OCI-M2 (cell line): ENCODE measurements around the gene ACP6.
"Not testable (repeated sequence)": the region's sequence is repeated elsewhere in the genome, so short reads cannot be mapped to it uniquely, and the experiment has no call there.

Experiments
- DNase-seq: peaks from one replicate; lab custom pipeline; 2025; ENCODE audit not compliant: unreplicated experiment; lab: John Stamatoyannopoulos, UW

Gene ACP6

DNA sequence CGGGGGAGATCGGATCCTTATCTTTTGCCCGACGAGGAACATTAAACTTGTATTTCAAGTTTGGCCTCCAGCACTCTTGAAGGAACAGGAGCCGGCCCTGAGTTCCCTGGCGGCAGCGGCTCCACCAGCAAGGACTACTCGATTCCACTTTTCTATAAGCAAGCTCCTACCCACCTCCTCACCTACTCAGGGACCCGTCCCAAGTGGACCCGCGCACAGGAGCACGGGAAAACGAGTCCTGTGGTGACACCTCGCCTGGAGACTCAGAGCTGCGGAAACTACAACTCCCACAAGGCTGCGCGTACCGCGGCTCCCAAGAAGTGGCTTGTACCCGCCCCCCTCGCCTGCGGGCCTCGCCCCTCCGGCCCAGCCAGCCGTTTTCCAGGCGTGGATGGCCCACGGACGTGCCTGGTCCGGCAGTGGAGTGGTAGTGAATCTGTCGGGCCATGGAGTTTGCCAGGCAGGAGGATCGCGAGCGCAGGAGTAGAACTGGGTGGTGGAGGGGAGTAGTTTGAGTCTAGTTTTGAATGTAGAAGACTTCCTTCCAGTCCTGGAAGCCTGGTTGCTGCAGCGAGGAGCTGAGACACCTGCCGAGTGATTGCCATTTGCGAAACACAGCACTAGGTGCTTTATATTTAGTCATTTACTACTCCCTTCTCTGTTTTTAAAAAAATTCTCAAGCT is at the start of gene ACP6:
ACP6 (minus strand) TSS at position 206 of the 683 bp plus-strand sequence. CDS start 476 bp downstream, outside the sequence.
- peak; percentile 73 for DNase-seq

DNA sequence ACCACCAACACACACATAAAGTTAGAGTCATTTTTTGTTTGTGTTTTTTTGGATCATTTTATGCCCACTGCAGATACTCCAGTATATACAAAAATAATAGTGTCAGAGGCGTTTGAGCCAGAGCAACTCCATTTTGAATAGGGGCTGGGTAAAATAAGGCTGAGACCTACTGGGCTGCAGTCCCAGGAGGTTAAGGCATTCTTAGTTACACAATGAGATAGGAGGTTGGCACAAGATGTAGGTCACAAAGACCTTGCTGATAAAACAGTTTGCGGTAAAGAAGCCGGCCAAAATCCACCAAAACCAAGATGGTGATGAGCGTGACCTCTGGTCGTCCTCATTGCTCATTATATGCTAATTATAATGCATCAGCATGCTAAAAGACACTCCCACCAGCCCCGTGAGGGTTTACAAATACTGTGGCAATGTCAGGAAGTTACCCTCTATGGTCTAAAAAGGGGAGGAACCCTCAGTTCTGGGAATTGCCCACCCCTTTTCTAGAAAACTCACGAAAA is 49.4 kb upstream of the ACP6 start:
- DNase-seq, result no peak

DNA sequence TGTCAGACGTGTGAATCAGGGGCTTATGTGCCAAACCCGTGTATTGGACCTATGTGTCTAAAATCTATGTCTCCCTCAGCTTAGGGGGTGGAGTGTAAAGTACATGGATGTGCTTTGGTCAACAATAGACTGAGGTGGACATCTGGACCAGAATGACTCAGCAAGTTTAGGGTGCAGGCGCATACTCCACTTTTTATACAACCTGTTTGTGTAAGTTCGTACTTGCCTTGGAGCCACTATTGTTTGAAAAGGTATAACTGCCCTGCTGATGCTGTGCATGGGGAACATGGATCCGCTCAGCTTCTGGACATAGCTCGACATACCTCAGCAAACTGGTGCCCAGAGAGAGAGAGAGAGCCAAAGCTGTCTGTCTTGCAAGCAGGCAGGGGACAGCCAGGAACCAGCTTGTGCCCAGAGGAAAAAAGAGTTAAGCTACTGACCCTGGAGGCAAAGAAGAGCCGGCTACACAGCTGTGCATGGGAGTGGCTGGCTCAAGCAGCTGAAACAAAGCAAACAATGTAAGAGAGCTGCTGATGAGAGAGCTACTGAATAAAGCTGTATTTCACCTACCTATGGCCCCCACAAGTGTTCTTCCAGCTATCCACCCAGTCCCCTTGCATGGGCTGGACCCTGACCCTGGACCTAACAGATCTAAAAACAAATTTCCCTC is 48.8 kb upstream of the ACP6 start:
- no peak for DNase-seq

DNA sequence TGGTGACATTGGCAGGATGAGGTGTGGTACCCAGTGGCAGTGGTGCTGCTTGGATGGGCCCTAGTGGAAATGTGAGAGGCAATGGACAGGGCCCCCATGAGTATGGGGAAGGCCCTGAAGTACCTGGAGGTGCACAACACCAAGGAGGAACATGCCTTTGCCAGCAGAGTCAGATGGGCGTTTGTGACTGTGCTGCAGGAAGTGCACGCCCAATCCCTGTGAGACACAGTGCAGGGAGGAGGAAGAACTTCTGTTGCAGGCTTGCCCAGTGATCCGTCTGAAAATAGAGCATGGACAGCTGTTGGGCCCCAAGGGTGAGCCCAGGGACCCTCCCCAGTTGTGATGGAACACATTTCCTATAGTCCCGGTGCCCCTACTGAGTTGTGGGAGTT is 47.4 kb upstream of the ACP6 start:
- DNase-seq, result no peak

DNA sequence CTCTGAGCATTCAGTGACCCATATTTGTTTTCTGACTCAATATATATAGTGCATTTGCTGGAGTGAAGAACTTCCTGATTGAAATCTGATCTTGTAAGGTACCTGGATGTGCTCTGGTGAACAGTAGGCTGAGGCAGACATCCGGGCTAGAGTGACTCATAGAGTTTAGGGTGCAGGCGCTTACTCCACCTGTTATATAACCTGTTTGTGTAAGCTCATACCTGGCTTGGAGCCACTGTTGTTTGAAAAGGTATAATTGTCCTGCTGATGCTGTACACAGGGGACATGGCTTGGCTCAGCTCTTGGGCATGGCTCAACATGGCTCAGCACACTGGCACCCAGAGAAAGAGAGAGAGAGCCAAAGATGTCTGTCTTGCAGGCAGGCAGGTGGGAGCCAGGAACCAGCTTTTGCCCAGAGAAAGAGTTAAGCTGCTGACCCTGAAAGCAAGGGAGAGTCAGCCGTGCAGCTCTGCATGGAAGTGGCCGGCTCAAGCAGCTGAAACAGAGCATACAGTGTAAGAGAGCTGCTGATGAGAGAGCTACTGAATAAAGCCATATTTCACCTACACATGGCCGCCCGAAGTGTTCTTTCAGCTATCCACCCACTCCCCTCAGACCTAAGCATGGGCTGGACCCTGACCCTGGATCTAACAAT is 46.9 kb upstream of the ACP6 start:
- DNase-seq, result no peak

DNA sequence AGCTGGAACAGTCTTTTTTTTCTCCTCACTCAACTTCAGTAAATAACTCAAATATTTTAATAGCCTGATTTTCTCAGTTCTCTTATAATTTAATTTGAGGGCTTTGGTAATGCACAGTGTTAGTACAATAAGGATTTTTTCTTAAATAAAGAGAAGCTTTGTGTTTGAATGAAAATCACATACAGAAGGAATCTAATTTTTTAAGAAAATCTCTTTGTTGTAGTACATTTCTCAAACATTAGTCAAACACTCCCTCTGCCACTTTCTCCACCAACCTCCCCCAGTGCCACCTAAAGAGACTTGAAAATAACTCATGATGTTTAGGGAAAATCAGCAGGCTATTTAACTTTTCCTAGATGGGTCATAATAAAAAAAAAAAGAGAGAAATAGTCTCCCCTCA is 42.3 kb upstream of the ACP6 start:
- no peak for DNase-seq

DNA sequence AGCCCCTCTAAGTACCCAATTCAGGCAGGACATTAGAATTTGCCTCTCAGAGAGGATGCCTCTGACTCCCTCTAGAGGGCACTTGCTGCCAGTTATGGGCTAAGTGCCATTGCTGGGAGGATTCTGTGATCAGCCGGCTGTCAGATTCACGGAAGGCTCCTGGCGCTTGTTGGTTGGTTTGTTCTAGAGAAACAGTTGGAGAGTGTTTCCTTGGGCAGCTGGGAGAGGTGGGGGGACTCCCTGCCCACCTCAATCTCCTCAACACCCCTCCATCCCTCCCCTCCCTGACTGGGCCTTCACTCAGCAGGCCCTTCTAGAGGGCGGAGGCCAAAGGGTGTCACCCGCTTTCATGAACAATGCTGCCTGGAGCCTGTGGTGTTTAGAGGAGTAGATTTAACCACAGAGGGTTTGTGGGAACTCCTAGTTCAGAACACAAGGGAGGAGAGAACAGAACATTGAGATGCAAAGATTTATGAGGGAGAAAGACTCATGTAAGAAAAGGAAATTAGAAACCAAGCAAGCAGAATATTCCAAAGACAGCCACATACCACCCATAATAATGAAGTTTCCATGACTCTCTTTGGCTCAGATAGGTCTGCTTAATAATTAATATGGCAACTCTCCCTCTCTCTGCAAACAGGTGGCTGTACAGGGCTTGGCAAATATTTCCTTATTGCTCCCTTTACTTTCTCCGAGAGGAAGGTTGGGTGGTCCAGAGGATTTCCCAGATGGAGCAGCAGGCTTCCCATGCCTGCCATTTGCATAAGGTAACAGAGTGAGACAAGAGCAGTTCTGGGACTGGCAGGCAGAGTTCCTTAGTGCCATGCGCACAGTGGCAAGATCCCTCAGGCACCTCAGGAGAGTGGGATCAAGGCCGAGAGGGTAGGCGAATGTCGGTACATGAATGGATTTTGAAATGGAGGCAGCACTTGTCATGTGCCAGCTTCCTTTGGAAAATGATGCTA is 30.0 kb upstream of the ACP6 start:
- no peak for DNase-seq

DNA sequence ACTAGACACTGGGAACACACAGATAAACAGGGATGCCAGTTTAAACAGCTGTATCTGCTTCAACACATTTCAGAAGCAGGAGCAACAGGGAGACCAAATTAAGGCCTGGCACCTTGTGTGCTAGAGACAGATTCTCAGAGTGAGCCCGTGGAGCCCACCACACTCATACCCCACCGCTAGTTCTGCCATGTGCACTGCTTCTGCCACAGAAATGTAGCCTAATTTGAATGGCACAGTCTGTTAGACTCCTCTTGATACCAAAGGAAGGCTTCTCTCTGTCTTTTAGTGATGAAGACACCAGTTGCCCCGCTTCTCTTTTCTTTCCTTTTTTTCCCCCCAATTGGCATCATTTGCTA is 29.3 kb upstream of the ACP6 start:
- DNase-seq, result no peak

DNA sequence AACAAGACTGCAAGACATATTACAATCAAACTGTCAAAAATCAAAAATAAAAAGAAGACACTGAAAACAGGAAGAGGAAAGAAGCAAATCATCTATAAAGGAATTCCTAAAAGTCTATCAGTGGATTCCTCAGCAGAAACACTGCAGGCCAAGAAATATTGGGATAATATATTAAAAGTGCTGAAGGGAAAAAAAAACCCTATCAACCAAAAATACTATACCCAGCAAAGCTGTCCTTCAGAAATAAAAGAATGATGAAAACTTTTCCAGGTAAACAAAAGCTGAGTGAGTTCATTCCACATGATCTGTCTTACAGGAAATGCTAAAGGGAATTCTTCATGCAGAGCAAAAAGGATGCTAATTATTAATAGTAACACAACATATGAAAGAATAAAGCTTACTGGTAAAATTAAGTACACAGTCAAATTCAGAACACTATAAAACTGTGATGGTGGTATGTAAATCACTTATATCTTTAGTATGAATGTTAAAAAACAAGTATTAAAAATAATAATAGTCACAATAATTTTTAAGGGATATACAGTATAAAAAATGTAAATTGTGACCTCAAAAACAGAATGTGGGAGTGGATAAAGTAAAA is 12.9 kb upstream of the ACP6 start:
- no peak for DNase-seq

DNA sequence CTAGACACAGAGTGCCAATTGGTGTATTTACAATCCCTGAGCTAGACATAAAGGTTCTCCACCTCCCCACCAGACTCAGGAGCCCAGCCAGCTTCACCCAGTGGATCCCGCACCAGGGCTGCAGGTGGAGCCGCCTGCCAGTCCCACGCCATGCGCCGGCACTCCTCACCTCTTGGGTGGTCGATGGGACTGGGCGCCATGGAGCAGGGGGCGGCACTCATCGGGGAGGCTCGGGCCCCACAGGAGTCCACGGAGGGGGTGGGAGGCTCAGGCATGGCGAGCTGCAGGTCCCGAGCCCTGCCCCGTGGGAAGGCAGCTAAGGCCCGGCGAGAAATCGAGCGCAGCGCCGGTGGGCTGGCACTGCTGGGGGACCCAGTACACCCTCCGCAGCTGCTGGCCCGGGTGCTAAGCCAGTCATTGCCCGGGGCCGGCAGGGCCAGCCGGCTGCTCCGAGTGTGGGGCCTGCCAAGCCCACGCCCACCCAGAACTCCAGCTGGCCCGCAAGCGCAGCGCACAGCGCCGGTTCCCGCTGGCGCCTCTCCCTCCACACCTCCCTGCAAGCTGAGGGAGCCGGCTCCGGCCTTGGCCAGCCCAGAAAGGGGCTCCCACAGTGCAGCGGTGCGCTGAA is 10.4 kb upstream of the ACP6 start:
- DNase-seq, result not testable (repeated sequence)

DNA sequence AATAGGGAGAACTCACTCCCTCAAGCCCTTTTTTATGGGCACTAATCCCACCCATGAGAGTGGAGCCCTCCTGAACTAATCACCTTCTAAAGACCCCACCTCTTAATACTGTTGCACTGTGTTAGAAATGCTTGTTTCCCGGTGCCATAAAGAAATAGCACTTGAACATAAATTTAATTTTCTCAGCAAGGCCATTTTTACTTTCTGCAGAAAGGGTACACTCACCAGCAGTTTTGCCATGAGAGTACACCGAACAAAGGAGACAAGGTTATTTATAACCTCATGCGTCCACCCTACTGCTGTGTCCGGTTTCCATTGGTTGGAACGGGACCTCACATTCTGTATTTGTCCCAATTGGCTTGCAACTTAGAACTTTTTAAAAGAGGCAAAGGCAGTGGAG is 7.4 kb upstream of the ACP6 start:
- not testable (repeated sequence) for DNase-seq

DNA sequence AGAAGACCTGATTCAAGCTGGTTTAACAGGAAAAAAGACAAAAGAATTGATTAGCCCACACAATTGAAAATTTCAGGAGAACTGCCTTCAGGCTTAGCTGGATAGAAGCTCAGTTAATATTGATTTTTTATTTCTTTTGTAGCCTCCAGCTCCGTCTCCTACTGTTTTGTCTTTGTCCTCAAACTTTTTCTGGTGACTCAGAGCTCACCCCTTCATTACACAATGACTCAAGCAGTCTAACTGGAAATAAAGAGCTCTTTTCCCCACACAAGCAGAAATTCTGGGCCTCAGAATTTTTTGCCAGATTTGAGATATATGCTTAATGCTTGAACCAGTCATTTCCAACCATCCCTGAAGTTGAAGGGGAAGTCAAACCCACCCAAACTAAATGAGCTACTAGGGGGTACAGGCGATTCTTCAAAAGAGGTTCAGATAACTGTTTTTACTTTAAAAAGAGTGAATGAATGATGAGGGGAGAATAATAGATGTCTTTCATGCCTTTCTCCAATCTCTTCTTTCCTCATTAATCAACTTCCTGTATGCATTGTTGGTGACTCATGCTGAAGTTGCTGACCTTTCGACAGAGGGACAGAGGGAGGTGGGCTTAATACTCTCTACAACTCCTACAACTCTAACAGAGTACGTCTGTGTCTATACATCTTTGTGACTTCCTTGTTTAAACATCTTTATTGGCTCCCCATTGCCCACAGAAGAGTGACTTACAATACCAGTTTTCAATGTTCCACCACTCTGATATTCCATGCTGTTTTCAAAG is 6.2 kb upstream of the ACP6 start:
- DNase-seq, result no peak

DNA sequence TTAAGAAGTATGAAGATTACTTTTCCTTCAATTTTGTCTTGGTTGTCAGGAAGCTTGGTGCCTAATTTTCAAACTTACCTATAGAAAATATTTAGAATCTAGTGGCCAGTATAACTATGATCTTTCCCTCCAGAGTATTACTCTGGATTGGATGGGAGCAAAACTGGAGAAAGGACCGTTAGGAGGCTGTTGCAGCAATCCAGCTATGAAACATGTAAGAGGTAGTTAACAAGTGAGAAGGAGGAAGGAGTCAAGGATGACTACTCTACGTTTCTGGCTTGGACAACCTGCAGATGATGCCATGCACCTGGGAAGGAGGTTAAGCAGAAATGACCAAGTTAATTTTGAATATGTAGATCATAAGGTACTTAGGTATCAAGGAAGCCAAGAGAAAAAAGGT is 3.5 kb upstream of the ACP6 start:
- no peak for DNase-seq

DNA sequence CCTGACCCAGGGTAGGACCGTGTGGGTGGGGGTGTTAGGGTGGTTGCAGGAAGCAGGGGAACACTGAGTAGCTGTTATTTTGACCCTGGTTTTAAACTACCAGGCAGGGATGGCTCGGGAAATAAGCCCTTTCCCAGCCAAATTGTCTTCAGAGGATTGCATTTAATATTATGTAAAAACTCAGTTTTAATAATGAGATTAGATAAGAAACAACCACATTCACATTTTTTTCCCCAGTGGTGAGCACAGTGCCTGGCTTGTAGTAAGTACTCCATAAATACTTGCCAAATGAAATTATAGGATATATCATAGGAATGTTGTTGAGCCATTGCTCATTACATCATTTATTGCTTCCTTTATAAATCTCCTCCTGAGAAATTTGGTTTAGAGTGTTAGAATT is 3.1 kb upstream of the ACP6 start:
- no peak for DNase-seq

DNA sequence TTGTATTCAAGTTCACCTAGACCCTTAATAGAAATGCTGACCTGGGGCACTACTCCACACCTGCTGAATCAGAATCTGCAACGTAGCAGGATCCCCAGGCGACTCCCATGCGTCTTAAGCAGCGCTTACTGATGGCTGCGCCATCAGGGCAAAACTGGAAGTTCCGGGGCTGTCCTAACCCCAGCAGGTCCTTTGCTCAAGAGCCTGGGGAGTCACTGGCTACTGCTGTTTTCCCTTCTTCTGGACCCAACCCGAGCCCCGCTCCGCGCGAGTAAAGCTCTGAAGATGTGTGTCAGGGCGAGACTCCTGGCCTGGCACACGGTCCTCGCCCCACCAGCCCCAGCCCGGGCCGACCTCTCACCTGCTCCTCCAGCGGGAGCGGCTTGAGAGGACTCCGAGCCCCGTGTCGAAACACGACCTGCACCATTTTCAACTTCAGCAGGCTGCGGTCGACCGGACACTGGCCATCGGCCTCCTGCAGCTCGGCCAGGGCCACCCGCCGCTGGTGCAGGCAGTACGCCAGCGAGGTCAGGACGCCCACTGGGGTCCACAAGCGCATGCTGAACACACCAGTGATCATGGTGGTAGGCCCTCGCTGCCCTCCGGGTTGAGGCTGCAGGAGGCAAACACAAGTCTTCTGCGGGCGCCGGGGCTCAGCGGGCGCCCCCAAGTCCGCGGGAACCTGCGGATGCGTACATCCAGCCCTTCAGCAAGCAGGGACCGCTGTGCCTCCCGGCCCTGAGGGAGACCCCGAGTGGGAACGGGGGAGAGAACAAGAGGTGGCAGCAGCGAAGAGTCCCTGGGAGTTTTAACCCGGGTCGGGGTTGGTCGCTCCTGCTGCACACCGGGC is 630 bp downstream of the ACP6 start:
- no peak for DNase-seq

DNA sequence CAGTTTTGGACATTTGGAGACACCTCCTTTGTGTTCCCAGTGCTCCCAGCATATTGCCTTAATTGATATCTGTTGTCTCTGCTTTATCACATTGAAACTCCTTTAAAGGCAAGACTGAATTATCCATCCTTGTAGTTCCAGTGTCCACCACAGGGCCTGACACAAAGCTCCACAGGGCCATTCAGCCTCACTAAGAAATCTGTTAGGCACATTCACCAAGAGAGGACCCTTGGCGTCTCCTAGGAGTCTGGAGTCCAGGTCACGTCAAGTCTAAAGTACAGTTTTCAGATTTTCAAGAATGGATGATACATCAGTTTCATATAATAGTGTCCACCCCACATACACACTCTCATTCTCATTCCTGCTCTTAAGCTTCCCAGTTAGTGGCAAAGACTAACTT is 4.8 kb downstream of the ACP6 start:
- DNase-seq, result no peak

DNA sequence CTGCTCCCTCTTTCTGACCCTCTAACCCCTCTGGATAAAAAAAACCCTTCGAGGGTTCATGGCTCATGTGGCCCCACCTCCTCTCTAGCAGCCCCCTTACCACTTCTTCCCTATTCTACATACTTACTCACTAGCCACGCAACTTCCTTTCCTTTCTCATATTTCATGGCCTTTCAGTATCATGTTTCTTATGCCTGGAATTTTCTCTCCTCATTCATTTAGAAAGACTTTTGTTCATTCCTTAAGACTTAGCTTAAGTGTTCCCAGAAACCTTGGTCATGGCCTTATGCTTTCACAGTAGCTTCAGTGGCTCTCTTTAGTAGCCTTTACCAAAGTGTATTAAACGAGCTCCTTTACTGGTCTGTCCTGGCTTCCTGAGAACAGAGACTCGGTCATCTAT is 6.1 kb downstream of the ACP6 start:
- DNase-seq, result no peak

DNA sequence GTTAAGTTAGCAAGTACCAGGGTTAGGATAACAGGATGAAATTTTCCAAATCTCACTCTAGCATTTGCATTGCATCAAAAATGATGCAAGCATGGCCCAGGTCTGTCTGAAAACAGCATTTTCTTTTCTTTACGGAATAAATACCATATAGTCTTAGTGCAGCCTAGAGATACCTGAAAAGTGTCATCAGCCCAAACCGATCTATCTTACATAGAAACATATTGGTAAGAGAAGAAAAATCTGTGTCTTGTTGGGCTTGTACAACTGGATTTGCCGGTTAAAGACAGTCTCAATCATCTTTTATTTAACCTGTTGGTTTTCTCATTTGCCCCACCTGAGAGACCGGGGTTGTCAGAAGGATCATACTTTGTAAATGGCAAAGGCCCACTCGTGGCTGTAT is 15.8 kb downstream of the ACP6 start:
- DNase-seq, result no peak

DNA sequence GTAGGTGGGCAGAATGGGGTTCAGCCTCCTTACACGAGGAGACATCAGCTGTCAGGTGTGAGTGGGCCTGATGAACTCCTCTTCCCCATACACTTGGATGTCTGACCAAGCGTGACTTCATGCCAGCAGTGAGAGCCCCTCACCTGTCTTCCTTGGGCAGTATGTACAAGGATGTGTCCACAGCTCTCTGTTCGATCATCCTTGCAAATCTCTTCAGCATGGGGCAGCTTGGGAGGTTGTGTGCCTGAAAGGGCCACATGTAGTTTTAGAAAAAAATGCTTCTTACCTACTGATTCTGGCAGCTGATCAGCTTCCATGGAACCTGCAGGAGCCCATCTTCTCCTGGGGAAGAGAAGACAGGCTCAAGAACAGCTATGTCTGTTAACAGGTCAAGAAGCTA is 18.0 kb downstream of the ACP6 start:
- no peak for DNase-seq
